Heart left ventricle (tissue), 13 donors: ENCODE results near the gene FAM118B.

Source experiments
- POLR2A ChIP-seq, 2 donors: fragments of 450-650 bp; IDR thresholded peaks; one replicate each; pipeline ENCODE4 v1.6.1; 2017; ENCODE audit warnings: antibody characterized with exemption in 2 of 2, mild to moderate bottlenecking in 2 of 2, moderate library complexity in 2 of 2
- TF ChIP-seq, protein P1 (sequence below), 12 donors: fragments of 200-600 bp; sonication (generic) in 4 of 12; IDR thresholded peaks; one replicate each; pipeline versions ENCODE4 v1.5.0 to v1.8.0; 2018 to 2022; ENCODE audit warnings: antibody characterized with exemption in 12 of 12, mild to moderate bottlenecking in 5 of 12
- donor health status: ischemic (EF 13 %, LVEDD 7.1; RV severe dilation, severe dysfunction).
- donor health status: DM: no; HTN: yes; CAD: no.
- donor health status: DM: no; HTN: no; CAD: no.
- donor health status: ischemic (EF 25% LVEDD 6.9; RV normal size, moderate dysfunction).
- donor health status: ischemic (EF 25% LVEDD 5.7; RV mildly dilated, moderate dysfunction).
- donor health status: ischemic (EF 35%, LVEDD 5.7; RV mildly dilated, moderate dysfunction).
- donor health status: nonischemic (EF 11% LVEDD 7.7; RV severe dilation, severe dysfunction).
- donor health status: DM: yes; HTN: yes; CAD: no.
- donor health status: PGD.
- donor health status: ischemic (EF 29% LVEDD 5.4; RV normal size, mild dysfunction).
- donor health status: nonischemic (EF 23%, LVEDD 6.1; RV moderate dilation, normal function).

DNA sequence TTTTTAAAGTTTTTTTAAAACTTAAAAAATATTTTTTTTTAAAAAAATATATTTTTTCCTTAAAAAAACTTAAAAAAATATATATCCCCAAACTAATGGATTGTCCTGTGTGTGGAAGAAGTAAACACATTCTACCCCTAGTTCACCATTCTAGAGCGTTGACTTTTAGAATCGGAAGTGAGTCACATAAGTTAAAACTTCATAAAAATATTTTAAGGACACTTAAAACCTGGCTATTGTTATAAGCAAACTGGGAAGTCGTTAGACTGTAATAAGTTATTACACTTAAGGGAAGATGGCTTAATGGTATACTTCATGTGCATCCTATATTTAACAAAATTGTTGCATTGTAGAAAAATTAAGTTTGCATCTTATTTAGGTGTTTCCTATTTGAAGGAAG lies 21.1 kb downstream of the FAM118B start:
- TF ChIP-seq, protein P1, sequence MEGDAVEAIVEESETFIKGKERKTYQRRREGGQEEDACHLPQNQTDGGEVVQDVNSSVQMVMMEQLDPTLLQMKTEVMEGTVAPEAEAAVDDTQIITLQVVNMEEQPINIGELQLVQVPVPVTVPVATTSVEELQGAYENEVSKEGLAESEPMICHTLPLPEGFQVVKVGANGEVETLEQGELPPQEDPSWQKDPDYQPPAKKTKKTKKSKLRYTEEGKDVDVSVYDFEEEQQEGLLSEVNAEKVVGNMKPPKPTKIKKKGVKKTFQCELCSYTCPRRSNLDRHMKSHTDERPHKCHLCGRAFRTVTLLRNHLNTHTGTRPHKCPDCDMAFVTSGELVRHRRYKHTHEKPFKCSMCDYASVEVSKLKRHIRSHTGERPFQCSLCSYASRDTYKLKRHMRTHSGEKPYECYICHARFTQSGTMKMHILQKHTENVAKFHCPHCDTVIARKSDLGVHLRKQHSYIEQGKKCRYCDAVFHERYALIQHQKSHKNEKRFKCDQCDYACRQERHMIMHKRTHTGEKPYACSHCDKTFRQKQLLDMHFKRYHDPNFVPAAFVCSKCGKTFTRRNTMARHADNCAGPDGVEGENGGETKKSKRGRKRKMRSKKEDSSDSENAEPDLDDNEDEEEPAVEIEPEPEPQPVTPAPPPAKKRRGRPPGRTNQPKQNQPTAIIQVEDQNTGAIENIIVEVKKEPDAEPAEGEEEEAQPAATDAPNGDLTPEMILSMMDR (IDR thresholded peaks at IDR 0.05), result no peak
- no peak for TF ChIP-seq POLR2A (IDR thresholded peaks at IDR 0.05)
